Measurements from ENCODE around the gene LRP3.
A peak's percentile ranks its signal among the peaks of the same experiment; 100 is the strongest.
"Not testable (repeated sequence)": the region's sequence is repeated elsewhere in the genome, so short reads cannot be mapped to it uniquely, and the experiment has no call there.

LRP3 gene

GRCh38 chr19:33175886-33176669 lies 18.1 kb upstream of the LRP3 start:
- peak overlapping the region; percentile 90 for H3K4me3 ChIP-seq (ENCODE audit: low read depth, low read length)
- in situ Hi-C loops (cut with HindIII; ENCODE audit: low sequenced_read_pairs) = no loop called here
- no peak for TF ChIP-seq CTCF (IDR thresholded peaks at IDR 0.05; ENCODE audit: low read depth, low read length, missing control alignments)
- DNase-seq (ENCODE audit: low read depth) = no peak

- peak; percentile 96 for DNase-seq (ENCODE audit: low read depth)
- peak overlapping the region; percentile 90 for H3K4me3 ChIP-seq (ENCODE audit: low read depth, low read length)
- peak; percentile 24 for TF ChIP-seq CTCF (IDR thresholded peaks at IDR 0.05; ENCODE audit: low read depth, low read length, missing control alignments)
- in situ Hi-C loops (cut with HindIII; ENCODE audit: low sequenced_read_pairs) = no loop called here
Observed at GRCh38 chr19:33176670-33177416, 17.3 kb upstream of the LRP3 start.

- peak; percentile 24 for DNase-seq (ENCODE audit: low read depth)
- TF ChIP-seq CTCF (IDR thresholded peaks at IDR 0.05; ENCODE audit: low read depth, low read length, missing control alignments) = peak; percentile 52
- H3K4me3 ChIP-seq (ENCODE audit: low read depth, low read length) = peak overlapping the region; percentile 45
- in situ Hi-C loops (cut with HindIII; ENCODE audit: low sequenced_read_pairs) = no loop called here
Observed at GRCh38 chr19:33177417-33177979, 16.6 kb upstream of the LRP3 start.

- TF ChIP-seq CTCF (IDR thresholded peaks at IDR 0.05; ENCODE audit: low read depth, low read length, missing control alignments) = no peak
- DNase-seq (ENCODE audit: low read depth) = no peak
- in situ Hi-C loops (cut with HindIII; ENCODE audit: low sequenced_read_pairs) = no loop called here
Observed at GRCh38 chr19:33186431-33187182, 7.5 kb upstream of the LRP3 start.

GRCh38 chr19:33187183-33187540 lies 7.0 kb upstream of the LRP3 start:
- DNase-seq (ENCODE audit: low read depth) = no peak
- no peak overlapping the region for H3K4me3 ChIP-seq (ENCODE audit: low read depth, low read length)
- in situ Hi-C loops (cut with HindIII; ENCODE audit: low sequenced_read_pairs) = no loop called here
- no peak for TF ChIP-seq CTCF (IDR thresholded peaks at IDR 0.05; ENCODE audit: low read depth, low read length, missing control alignments)

More at GRCh38 chr19:33186431-33187182, 7.5 kb upstream of the LRP3 start:
- H3K4me3 ChIP-seq (ENCODE audit: low read depth, low read length) = no peak overlapping the region

- no peak for TF ChIP-seq CTCF (IDR thresholded peaks at IDR 0.05; ENCODE audit: low read depth, low read length, missing control alignments)
- in situ Hi-C loops (cut with HindIII; ENCODE audit: low sequenced_read_pairs) = no loop called here
- no peak for DNase-seq (ENCODE audit: low read depth)
- no peak overlapping the region for H3K4me3 ChIP-seq (ENCODE audit: low read depth, low read length)
Observed at GRCh38 chr19:33189453-33189852, 4.7 kb upstream of the LRP3 start.

GRCh38 chr19:33191092-33191491 lies 3.0 kb upstream of the LRP3 start:
- H3K4me3 ChIP-seq (ENCODE audit: low read depth, low read length); in situ Hi-C loops (cut with HindIII; ENCODE audit: low sequenced_read_pairs); DNase-seq (ENCODE audit: low read depth): not testable (repeated sequence)

Measured in astrocyte of the cerebellum (primary cell).